Caco-2 (cell line): ENCODE data around the gene HNRNPM. TPM values are rescaled to one million over a fixed set of nuclear protein-coding genes. Genes with fewer than 3 reads are reported as not detected.

Experiments used
- BruUV-seq: library from RNA; stranded (reverse); fragments of 400-500 nt; replicated peaks from 2 replicates; lab custom pipeline; 2021; lab: Mats Ljungman, UMichigan
- CTCF ChIA-PET: fragments of 300-600 bp; sonication (Branson Sonifier 250); formaldehyde crosslinking; loops from one replicate; lab custom pipeline; 2022; ENCODE audit warnings: antibody characterized with exemption; lab: Charles Lee
- POLR2A ChIA-PET: fragments of 300-600 bp; sonication (Branson Sonifier 250); formaldehyde crosslinking; loops from one replicate; lab custom pipeline; 2022; ENCODE audit warnings: antibody characterized with exemption; lab: Charles Lee
- DNase-seq, 2 experiments: peaks; one replicate each; pipeline versions ENCODE4 v3.0.0 to v3.0.0-alpha.2; 2020 to 2022
- H3K27me3 ChIP-seq: replicated peaks from 2 replicates; pipeline ENCODE4 v1.6.0; 2011; ENCODE audit warnings: low read length; ENCODE audit not compliant: control insufficient read depth, insufficient read depth
- H3K36me3 ChIP-seq: 2 replicates; pipeline ENCODE4 v1.5.1; 2011; ENCODE audit warnings: low read length; ENCODE audit not compliant: control insufficient read depth, insufficient read depth
- H3K4me1 ChIP-seq: fragments of 250-450 bp; sonication (Bioruptor Pico); 2 replicates; pipeline ENCODE4 v1.5.1; 2020; ENCODE audit warnings: mild to moderate bottlenecking
- H3K4me3 ChIP-seq: 2 replicates; pipeline ENCODE4 v1.5.1; 2011; ENCODE audit warnings: low read depth, mild to moderate bottlenecking, control low read depth, low read length
- H3K9me3 ChIP-seq: fragments of 250-450 bp; sonication (Bioruptor Pico); 2 replicates; pipeline ENCODE4 v1.5.1; 2020; ENCODE audit warnings: mild to moderate bottlenecking, moderate library complexity
- H3K27ac Mint-ChIP-seq: one replicate; pipeline ENCODE4 v1.8.0; 2022; ENCODE audit warnings: mixed read lengths; ENCODE audit not compliant: unreplicated experiment
- H3K27me3 Mint-ChIP-seq: one replicate; pipeline ENCODE4 v1.8.0; 2022; ENCODE audit warnings: mixed read lengths; ENCODE audit not compliant: insufficient read depth, unreplicated experiment
- H3K36me3 Mint-ChIP-seq: one replicate; pipeline ENCODE4 v1.8.0; 2022; ENCODE audit warnings: mild to moderate bottlenecking, mixed read lengths; ENCODE audit not compliant: insufficient read depth, unreplicated experiment
- H3K4me1 Mint-ChIP-seq: one replicate; pipeline ENCODE4 v1.8.0; 2022; ENCODE audit warnings: low read depth, mixed read lengths; ENCODE audit not compliant: unreplicated experiment
- H3K4me3 Mint-ChIP-seq: one replicate; pipeline ENCODE4 v1.8.0; 2022; ENCODE audit warnings: mild to moderate bottlenecking, moderate library complexity, mixed read lengths; ENCODE audit not compliant: unreplicated experiment
- H3K9me3 Mint-ChIP-seq: one replicate; pipeline ENCODE4 v1.8.0; 2022; ENCODE audit warnings: mixed read lengths; ENCODE audit not compliant: unreplicated experiment
- CTCF ChIP-seq, 2 experiments: fragments of 200-600 bp in 1 of 2; IDR thresholded peaks; 1 replicate in 1 of 2; 2 replicates in 1 of 2; pipeline versions ENCODE4 v1.5.1 to v1.8.0; 2011 to 2022; ENCODE audit warnings: antibody characterized with exemption in 1 of 2, control low read depth in 1 of 2, inconsistent platforms in 1 of 2, low read depth in 1 of 2, low read length in 1 of 2, mild to moderate bottlenecking in 1 of 2, moderate library complexity in 1 of 2; ENCODE audit not compliant: insufficient read depth in 1 of 2, severe bottlenecking in 1 of 2, unreplicated experiment in 1 of 2
- intact Hi-C: fragments of 100-400 bp; cut with micrococcal nuclease; formaldehyde crosslinking; loops from one replicate; pipeline ENCODE4 v1.10.0; 2022; ENCODE audit not compliant: unreplicated experiment
- total RNA-seq: library from RNA; stranded (reverse); gene quantifications from 2 replicates; pipeline ENCODE4 v1.2.3, GENCODE V29; 2022

Gene HNRNPM
- total RNA-seq, 1 experiment from 2014 or later = 271 TPM

GRCh38 chr19:8397746-8398310 lies 46.9 kb upstream of the HNRNPM start:
- ChIA-PET POLR2A (no interaction called here), CTCF (interaction anchor here (0.5 to 1.6 kb wide), 2 partner anchors 15 to 44 kb away, joined by 4 to 5 read pairs; partner anchors contain the start of gene MARCHF2)
- DNase-seq = no peak
- TF ChIP-seq CTCF (IDR thresholded peaks at IDR 0.05; ENCODE audit: insufficient read depth in 1 of 2, low read depth in 1 of 2, low read length in 1 of 2, severe bottlenecking in 1 of 2, unreplicated experiment in 1 of 2) = no peak
- Mint-ChIP-seq H3K9me3 (no peaks in the 10 kb centered on the region), H3K36me3 (peaks cover 30% of the 10 kb centered on the region), H3K4me1 (peaks cover 13% of the 10 kb centered on the region), H3K27me3 (no peaks in the 10 kb centered on the region), H3K27ac (no peak overlapping the region), H3K4me3 (no peak overlapping the region)
- peaks cover 2% of the 10 kb centered on the region; the same call in 1 of the 2 replicates for H3K36me3 ChIP-seq
- H3K4me3 ChIP-seq = no peak overlapping the region
- intact Hi-C loops = loop anchor here (2.0 to 5.0 kb wide), 2 partner anchors 43 to 131 kb away; no protein-coding TSS in a partner anchor
- H3K9me3 ChIP-seq = no peaks in the 10 kb centered on the region
- no peaks in the 10 kb centered on the region for H3K27me3 ChIP-seq
- BruUV-seq = no TSS peak
- 0 out of 2 replicates have a peak, but pooled peaks cover 5% of the 10 kb centered on the region for H3K4me1 ChIP-seq

GRCh38 chr19:8398311-8398771 lies 46.4 kb upstream of the HNRNPM start:
- POLR2A ChIA-PET = no interaction called here

More at GRCh38 chr19:8398311-8398771, 46.4 kb upstream of the HNRNPM start:
- no peak for TF ChIP-seq CTCF (IDR thresholded peaks at IDR 0.05; ENCODE audit: insufficient read depth in 1 of 2, low read depth in 1 of 2, low read length in 1 of 2, severe bottlenecking in 1 of 2, unreplicated experiment in 1 of 2)
- BruUV-seq = no TSS peak
- Histone ChIP-seq H3K4me3 (no peak overlapping the region), H3K27me3 (no peaks in the 10 kb centered on the region), H3K9me3 (no peaks in the 10 kb centered on the region), H3K36me3 (peaks cover 2% of the 10 kb centered on the region; the same call in 1 of the 2 replicates), H3K4me1 (0 out of 2 replicates have a peak, but pooled peaks cover 5% of the 10 kb centered on the region)
- H3K4me3 Mint-ChIP-seq = no peak overlapping the region
- no peak overlapping the region for H3K27ac Mint-ChIP-seq
- no peak for DNase-seq
- CTCF ChIA-PET = interaction anchor here (0.5 to 1.6 kb wide), 2 partner anchors 15 to 45 kb away, joined by 4 to 5 read pairs; partner anchors contain the start of gene MARCHF2
- no peaks in the 10 kb centered on the region for H3K9me3 Mint-ChIP-seq
- H3K36me3 Mint-ChIP-seq = peaks cover 30% of the 10 kb centered on the region
- H3K27me3 Mint-ChIP-seq = no peaks in the 10 kb centered on the region
- intact Hi-C loops = loop anchor here (5.0 kb wide), 1 partner anchor 131 kb away; no protein-coding TSS in a partner anchor
- peaks cover 13% of the 10 kb centered on the region for H3K4me1 Mint-ChIP-seq
